Liver (tissue), 3 donors: ENCODE measurements around the gene HEPACAM2.

ENCODE experiments used
- CTCF ChIP-seq: fragments of 150-350 bp; IDR thresholded peaks from 2 replicates; pipeline ENCODE4 v1.5.1; 2017; ENCODE audit warnings: improper control_type of control experiment, low read depth, low read length; ENCODE audit not compliant: missing input control
- MAX ChIP-seq: IDR thresholded peaks from 2 replicates; pipeline ENCODE4 v1.6.1; 2016; ENCODE audit warnings: antibody characterized with exemption
- REST ChIP-seq: IDR thresholded peaks from 2 replicates; pipeline ENCODE4 v1.6.1; 2016; ENCODE audit warnings: antibody characterized with exemption, mild to moderate bottlenecking
- TAF1 ChIP-seq: conservative IDR thresholded peaks from 2 replicates; pipeline ENCODE4 v1.6.1; 2016; ENCODE audit warnings: antibody characterized with exemption, mild to moderate bottlenecking
- donor health status: healthy.
- donor health status: healthy.

GRCh38 chr7:93235541-93235940 lies 9.3 kb upstream of the HEPACAM2 start:
- TF ChIP-seq CTCF (no peak), REST (no peak), TAF1 (no peak), MAX (no peak)
